Spinal cord (tissue), 10 donors: ENCODE data around the gene KIAA2012. TPM values are rescaled to one million over a fixed set of nuclear protein-coding genes. Genes with fewer than 3 reads are reported as not detected.

Experiments
- DNase-seq, 6 donors: peaks; one replicate each; pipeline versions ENCODE4 v3.0.0 to v3.0.0-alpha.2; 2013 to 2015; ENCODE audit warnings: low spot score in 6 of 6, low read depth in 4 of 6
- H3K27ac ChIP-seq: one replicate; pipeline ENCODE4 v1.5.1; 2013; ENCODE audit warnings: low read depth, low read length, control low read depth
- H3K27me3 ChIP-seq: one replicate; pipeline ENCODE4 v1.6.1; 2013; ENCODE audit warnings: low read length; ENCODE audit not compliant: control insufficient read depth, insufficient read depth
- H3K36me3 ChIP-seq: one replicate; pipeline ENCODE4 v1.6.1; 2013; ENCODE audit warnings: low read length; ENCODE audit not compliant: control insufficient read depth, insufficient read depth
- H3K4me1 ChIP-seq: one replicate; pipeline ENCODE4 v1.6.1; 2013; ENCODE audit warnings: low read length; ENCODE audit not compliant: control insufficient read depth, insufficient read depth
- H3K4me3 ChIP-seq: one replicate; pipeline ENCODE4 v1.5.1; 2013; ENCODE audit warnings: low read depth, low read length, control low read depth
- H3K9me3 ChIP-seq: one replicate; pipeline ENCODE4 v1.6.1; 2013; ENCODE audit warnings: low read length; ENCODE audit not compliant: control insufficient read depth, insufficient read depth
- WGBS: methylation state at CpG from one replicate; pipeline ENCODE4 v1.1.5; 2013; ENCODE audit warnings: missing lambda C conversion rate; ENCODE audit not compliant: insufficient coverage; 5-methylcytosine and 5-hydroxymethylcytosine counted together
- polyA plus RNA-seq, 2 donors: library from polyadenylated mRNA; unstranded; fragments of 120-200 nt; gene quantifications; one replicate each; pipeline ENCODE4 v1.2.1, GENCODE V29; 2013; ENCODE audit not compliant: insufficient read length in 2 of 2
- total RNA-seq, 2 donors: library from RNA; depleted of rRNA in 1 of 2; stranded (reverse); fragments of 120-200 nt in 1 of 2; fragments of >200 nt in 1 of 2; gene quantifications; one replicate each; pipeline versions ENCODE4 v1.2.3 to v1.2.4, GENCODE V29; 2013 to 2014
- donor health status: healthy.

KIAA2012 gene
- total and polyA plus RNA-seq, 4 donors = 1.2 to 5.7 (median 5.1) TPM

GRCh38 chr2:202121532-202122162 is 48.6 kb downstream of the KIAA2012 start:
- peaks cover 9% of the 10 kb centered on the region for H3K4me1 ChIP-seq
- H3K9me3 ChIP-seq = no peaks in the 10 kb centered on the region
- no peak overlapping the region for H3K27ac ChIP-seq
- 71% methylated on average over 7 of the region's 9 CpGs for WGBS
- H3K36me3 ChIP-seq = no peaks in the 10 kb centered on the region
- H3K27me3 ChIP-seq = peaks cover under 1% of the 10 kb centered on the region
- no peak overlapping the region for H3K4me3 ChIP-seq
- no peak for DNase-seq

- DNase-seq = no peak
- no peak overlapping the region for H3K27ac ChIP-seq
- no peak overlapping the region for H3K4me3 ChIP-seq
- WGBS = 91% methylated on average over 4 of the region's 4 CpGs
- H3K27me3 ChIP-seq = no peaks in the 10 kb centered on the region
- H3K9me3 ChIP-seq = no peaks in the 10 kb centered on the region
- peaks cover 9% of the 10 kb centered on the region for H3K4me1 ChIP-seq
- no peaks in the 10 kb centered on the region for H3K36me3 ChIP-seq
Observed at GRCh38 chr2:202122163-202122540, 49.1 kb downstream of the KIAA2012 start.

- DNase-seq = peak in 5 of 6 donors; percentile 17 to 90 (median 29)
- no peaks in the 10 kb centered on the region for H3K27me3 ChIP-seq
- 14% methylated on average over 16 of the region's 19 CpGs for WGBS
- no peaks in the 10 kb centered on the region for H3K9me3 ChIP-seq
- H3K4me1 ChIP-seq = peaks cover 9% of the 10 kb centered on the region
- no peak overlapping the region for H3K4me3 ChIP-seq
- H3K36me3 ChIP-seq = no peaks in the 10 kb centered on the region
- no peak overlapping the region for H3K27ac ChIP-seq
Observed at GRCh38 chr2:202122980-202123720, 50.1 kb downstream of the KIAA2012 start.

- Histone ChIP-seq H3K9me3 (no peaks in the 10 kb centered on the region), H3K4me1 (peaks cover 9% of the 10 kb centered on the region), H3K27ac (no peak overlapping the region), H3K36me3 (no peaks in the 10 kb centered on the region), H3K4me3 (no peak overlapping the region), H3K27me3 (no peaks in the 10 kb centered on the region)
- peak in 1 of 6 donors; percentile 72 for DNase-seq
- WGBS = 51% methylated on average over 2 of the region's 2 CpGs
Observed at GRCh38 chr2:202124286-202124685, 51.2 kb downstream of the KIAA2012 start.

GRCh38 chr2:202127687-202128331 is 54.8 kb downstream of the KIAA2012 start:
- Histone ChIP-seq H3K27ac (no peak overlapping the region), H3K36me3 (no peaks in the 10 kb centered on the region), H3K4me1 (peaks cover 7% of the 10 kb centered on the region), H3K4me3 (no peak overlapping the region), H3K9me3 (no peaks in the 10 kb centered on the region), H3K27me3 (no peaks in the 10 kb centered on the region)
- no peak for DNase-seq
- WGBS = 63% methylated on average over 3 of the region's 3 CpGs

- H3K36me3 ChIP-seq = no peaks in the 10 kb centered on the region
- WGBS = no CpG with 5 or more reads among the region's 3 CpGs
- no peaks in the 10 kb centered on the region for H3K9me3 ChIP-seq
- no peak for DNase-seq
- H3K4me1 ChIP-seq = no peaks in the 10 kb centered on the region
- H3K27me3 ChIP-seq = no peaks in the 10 kb centered on the region
- H3K27ac ChIP-seq = no peak overlapping the region
- no peak overlapping the region for H3K4me3 ChIP-seq
Observed at GRCh38 chr2:202129841-202130240, 56.8 kb downstream of the KIAA2012 start.

GRCh38 chr2:202133200-202133908 is 60.3 kb downstream of the KIAA2012 start:
- no peaks in the 10 kb centered on the region for H3K36me3 ChIP-seq
- H3K4me1 ChIP-seq = no peaks in the 10 kb centered on the region
- H3K4me3 ChIP-seq = no peak overlapping the region
- H3K27ac ChIP-seq = no peak overlapping the region
- H3K9me3 ChIP-seq = no peaks in the 10 kb centered on the region
- no peaks in the 10 kb centered on the region for H3K27me3 ChIP-seq
- 60% methylated on average over 1 of the region's 5 CpGs for WGBS
- DNase-seq = peak in 1 of 6 donors; percentile 58

- Histone ChIP-seq H3K4me3 (no peak overlapping the region), H3K27ac (no peak overlapping the region)
Observed at GRCh38 chr2:202133909-202134265, 60.8 kb downstream of the KIAA2012 start.

GRCh38 chr2:202135091-202135874 is 62.2 kb downstream of the KIAA2012 start:
- no peaks in the 10 kb centered on the region for H3K4me1 ChIP-seq
- no peaks in the 10 kb centered on the region for H3K36me3 ChIP-seq
- DNase-seq = peak in 1 of 6 donors; percentile 82
- 60% methylated on average over 4 of the region's 4 CpGs for WGBS
- no peaks in the 10 kb centered on the region for H3K9me3 ChIP-seq
- H3K27me3 ChIP-seq = no peaks in the 10 kb centered on the region
- peak overlapping the region; percentile 33 for H3K27ac ChIP-seq
- no peak overlapping the region for H3K4me3 ChIP-seq

More at GRCh38 chr2:202133909-202134265, 60.8 kb downstream of the KIAA2012 start:
- Histone ChIP-seq H3K27me3 (no peaks in the 10 kb centered on the region), H3K36me3 (no peaks in the 10 kb centered on the region), H3K4me1 (no peaks in the 10 kb centered on the region), H3K9me3 (no peaks in the 10 kb centered on the region)
- DNase-seq = no peak
